MCF 10A (cell line): ENCODE measurements around the gene CTNNA2. TPM values are rescaled to one million over a fixed set of nuclear protein-coding genes. Genes with fewer than 3 reads are reported as not detected.

ENCODE experiments used
- BruUV-seq: library from RNA; stranded (reverse); fragments of 400-500 nt; replicated peaks from 2 replicates; lab custom pipeline; 2021; lab: Mats Ljungman, UMichigan
- CTCF ChIA-PET: fragments of 300-600 bp; sonication (Branson Sonifier 250); formaldehyde crosslinking; extraction: SDS; loops from one replicate; lab custom pipeline; 2021; ENCODE audit warnings: antibody characterized with exemption, inconsistent platforms; lab: Yijun Ruan, JAX
- POLR2A ChIA-PET: fragments of 300-600, 350-650 bp; sonication (Branson Sonifier 250); formaldehyde crosslinking; extraction: SDS; loops from one replicate; lab custom pipeline; 2020; ENCODE audit warnings: antibody characterized with exemption, inconsistent platforms; lab: Yijun Ruan, JAX
- DNase-seq: peaks from one replicate; pipeline ENCODE4 v3.0.0-alpha.2; 2018; ENCODE audit not compliant: unreplicated experiment
- H3K27ac Mint-ChIP-seq: one replicate; pipeline ENCODE4 v1.8.0; 2022; ENCODE audit warnings: mild to moderate bottlenecking, low read depth, mixed read lengths; ENCODE audit not compliant: unreplicated experiment
- H3K27me3 Mint-ChIP-seq: one replicate; pipeline ENCODE4 v1.8.0; 2022; ENCODE audit warnings: mixed read lengths; ENCODE audit not compliant: insufficient read depth, unreplicated experiment
- H3K36me3 Mint-ChIP-seq: one replicate; pipeline ENCODE4 v1.8.0; 2022; ENCODE audit warnings: mild to moderate bottlenecking, moderate library complexity, mixed read lengths; ENCODE audit not compliant: insufficient read depth, unreplicated experiment
- H3K4me1 Mint-ChIP-seq: one replicate; pipeline ENCODE4 v1.8.0; 2022; ENCODE audit warnings: mixed read lengths; ENCODE audit not compliant: insufficient read depth, unreplicated experiment
- H3K4me3 Mint-ChIP-seq: one replicate; pipeline ENCODE4 v1.8.0; 2022; ENCODE audit warnings: mild to moderate bottlenecking, moderate library complexity, mixed read lengths; ENCODE audit not compliant: unreplicated experiment
- H3K9me3 Mint-ChIP-seq: one replicate; pipeline ENCODE4 v1.8.0; 2022; ENCODE audit warnings: mixed read lengths; ENCODE audit not compliant: unreplicated experiment
- CTCF ChIP-seq: fragments of 200-600 bp; IDR thresholded peaks from one replicate; pipeline ENCODE4 v1.8.0; 2022; ENCODE audit warnings: antibody characterized with exemption, mild to moderate bottlenecking; ENCODE audit not compliant: unreplicated experiment
- intact Hi-C: fragments of 100-400 bp; cut with micrococcal nuclease; formaldehyde crosslinking; loops from 2 replicates; pipeline ENCODE4 v1.14.1; 2022
- total RNA-seq: library from RNA; stranded (reverse); gene quantifications from 2 replicates; pipeline ENCODE4 v1.2.3, GENCODE V29; 2022

The CTNNA2 gene
- total RNA-seq, 1 experiment from 2014 or later, result not detected

GRCh38 chr2:79620679-79621078 is 107.8 kb downstream of the CTNNA2 start:
- no peaks in the 10 kb centered on the region for H3K9me3 Mint-ChIP-seq
- H3K4me3 Mint-ChIP-seq, result no peak overlapping the region
- H3K4me1 Mint-ChIP-seq, result peaks cover 11% of the 10 kb centered on the region
- TF ChIP-seq CTCF, result no peak
- ChIA-PET CTCF (interaction anchor here (0.6 to 1.9 kb wide), 2 partner anchors 9 to 1436 kb away, joined by 3 to 5 read pairs; no protein-coding TSS in a partner anchor), POLR2A (no interaction called here)
- intact Hi-C loops, result no loop called here
- H3K27ac Mint-ChIP-seq, result no peak overlapping the region
- BruUV-seq, result no TSS peak
- H3K27me3 Mint-ChIP-seq, result no peaks in the 10 kb centered on the region
- no peak for DNase-seq
- H3K36me3 Mint-ChIP-seq, result no peaks in the 10 kb centered on the region

- DNase-seq, result no peak
- Mint-ChIP-seq H3K4me1 (peaks cover 11% of the 10 kb centered on the region), H3K27ac (no peak overlapping the region), H3K4me3 (no peak overlapping the region), H3K36me3 (no peaks in the 10 kb centered on the region), H3K27me3 (no peaks in the 10 kb centered on the region), H3K9me3 (no peaks in the 10 kb centered on the region)
- BruUV-seq, result no TSS peak
- TF ChIP-seq CTCF, result no peak
- ChIA-PET CTCF (interaction anchor here (0.6 kb wide), 1 partner anchor 1436 kb away, joined by 3 read pairs; no protein-coding TSS in a partner anchor), POLR2A (no interaction called here)
- intact Hi-C loops, result no loop called here
Measured at GRCh38 chr2:79621252-79621651, 108.4 kb downstream of the CTNNA2 start.

GRCh38 chr2:79621755-79622154 is 108.9 kb downstream of the CTNNA2 start:
- ChIA-PET POLR2A (no interaction called here), CTCF (no interaction called here)
- H3K27me3 Mint-ChIP-seq, result no peaks in the 10 kb centered on the region
- DNase-seq, result no peak
- no peaks in the 10 kb centered on the region for H3K9me3 Mint-ChIP-seq
- H3K27ac Mint-ChIP-seq, result no peak overlapping the region
- BruUV-seq, result no TSS peak
- TF ChIP-seq CTCF, result no peak
- H3K4me1 Mint-ChIP-seq, result peaks cover 11% of the 10 kb centered on the region
- H3K4me3 Mint-ChIP-seq, result no peak overlapping the region
- intact Hi-C loops, result no loop called here
- no peaks in the 10 kb centered on the region for H3K36me3 Mint-ChIP-seq

GRCh38 chr2:79622508-79622907 is 109.7 kb downstream of the CTNNA2 start:
- no peak for TF ChIP-seq CTCF
- Mint-ChIP-seq H3K27ac (no peak overlapping the region), H3K4me3 (no peak overlapping the region), H3K27me3 (no peaks in the 10 kb centered on the region), H3K9me3 (no peaks in the 10 kb centered on the region), H3K4me1 (peaks cover 6% of the 10 kb centered on the region), H3K36me3 (no peaks in the 10 kb centered on the region)
- POLR2A ChIA-PET, result no interaction called here
- DNase-seq, result peak; percentile 19
- intact Hi-C loops, result no loop called here
- BruUV-seq, result no TSS peak
- CTCF ChIA-PET, result no interaction called here
